Measurements from ENCODE around the gene CCDC190.

DNA sequence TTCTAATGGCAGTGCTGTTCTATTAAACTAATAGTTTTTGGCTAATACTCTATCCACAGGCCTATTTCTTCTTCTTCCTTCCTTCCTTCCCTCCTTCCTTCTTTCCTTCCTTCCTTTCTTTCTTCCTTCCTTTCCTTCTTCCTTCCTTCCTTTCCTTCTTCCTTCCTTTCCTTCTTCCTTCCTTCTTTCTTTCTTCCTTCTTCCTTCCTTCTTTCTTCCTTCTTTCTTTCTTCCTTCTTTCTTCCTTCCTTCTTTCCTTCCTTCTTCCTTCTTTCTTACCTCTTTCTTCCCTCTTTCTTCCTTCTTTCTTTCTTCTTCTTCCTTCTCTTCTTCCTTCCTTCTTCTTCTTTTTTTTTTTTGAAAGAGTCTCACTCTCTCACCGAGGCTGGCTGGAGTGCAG, 31.7 kb downstream of the CCDC190 start:
- TF ChIP-seq, protein P1, sequence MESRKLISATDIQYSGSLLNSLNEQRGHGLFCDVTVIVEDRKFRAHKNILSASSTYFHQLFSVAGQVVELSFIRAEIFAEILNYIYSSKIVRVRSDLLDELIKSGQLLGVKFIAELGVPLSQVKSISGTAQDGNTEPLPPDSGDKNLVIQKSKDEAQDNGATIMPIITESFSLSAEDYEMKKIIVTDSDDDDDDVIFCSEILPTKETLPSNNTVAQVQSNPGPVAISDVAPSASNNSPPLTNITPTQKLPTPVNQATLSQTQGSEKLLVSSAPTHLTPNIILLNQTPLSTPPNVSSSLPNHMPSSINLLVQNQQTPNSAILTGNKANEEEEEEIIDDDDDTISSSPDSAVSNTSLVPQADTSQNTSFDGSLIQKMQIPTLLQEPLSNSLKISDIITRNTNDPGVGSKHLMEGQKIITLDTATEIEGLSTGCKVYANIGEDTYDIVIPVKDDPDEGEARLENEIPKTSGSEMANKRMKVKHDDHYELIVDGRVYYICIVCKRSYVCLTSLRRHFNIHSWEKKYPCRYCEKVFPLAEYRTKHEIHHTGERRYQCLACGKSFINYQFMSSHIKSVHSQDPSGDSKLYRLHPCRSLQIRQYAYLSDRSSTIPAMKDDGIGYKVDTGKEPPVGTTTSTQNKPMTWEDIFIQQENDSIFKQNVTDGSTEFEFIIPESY (IDR thresholded peaks at IDR 0.05; ENCODE audit: extremely low read depth, insufficient replicate concordance, low read length), result no peak
- TF ChIP-seq, protein P2, sequence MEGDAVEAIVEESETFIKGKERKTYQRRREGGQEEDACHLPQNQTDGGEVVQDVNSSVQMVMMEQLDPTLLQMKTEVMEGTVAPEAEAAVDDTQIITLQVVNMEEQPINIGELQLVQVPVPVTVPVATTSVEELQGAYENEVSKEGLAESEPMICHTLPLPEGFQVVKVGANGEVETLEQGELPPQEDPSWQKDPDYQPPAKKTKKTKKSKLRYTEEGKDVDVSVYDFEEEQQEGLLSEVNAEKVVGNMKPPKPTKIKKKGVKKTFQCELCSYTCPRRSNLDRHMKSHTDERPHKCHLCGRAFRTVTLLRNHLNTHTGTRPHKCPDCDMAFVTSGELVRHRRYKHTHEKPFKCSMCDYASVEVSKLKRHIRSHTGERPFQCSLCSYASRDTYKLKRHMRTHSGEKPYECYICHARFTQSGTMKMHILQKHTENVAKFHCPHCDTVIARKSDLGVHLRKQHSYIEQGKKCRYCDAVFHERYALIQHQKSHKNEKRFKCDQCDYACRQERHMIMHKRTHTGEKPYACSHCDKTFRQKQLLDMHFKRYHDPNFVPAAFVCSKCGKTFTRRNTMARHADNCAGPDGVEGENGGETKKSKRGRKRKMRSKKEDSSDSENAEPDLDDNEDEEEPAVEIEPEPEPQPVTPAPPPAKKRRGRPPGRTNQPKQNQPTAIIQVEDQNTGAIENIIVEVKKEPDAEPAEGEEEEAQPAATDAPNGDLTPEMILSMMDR (IDR thresholded peaks at IDR 0.05 in 2 of 3, conservative IDR thresholded peaks at IDR 0.05 in 1 of 3; ENCODE audit: borderline replicate concordance in 1 of 3, insufficient read depth in 1 of 3, low read depth in 2 of 3, low read length in 2 of 3), result no peak
- TF ChIP-seq SP1 (IDR thresholded peaks at IDR 0.05; ENCODE audit: low read depth) (no peak), POLR2A (IDR thresholded peaks at IDR 0.05; ENCODE audit: borderline replicate concordance, extremely low read depth, insufficient read depth, insufficient read length) (no peak), RAD21 (IDR thresholded peaks at IDR 0.05; ENCODE audit: low read depth) (no peak), JUND (IDR thresholded peaks at IDR 0.05) (no peak), EZH2 (IDR thresholded peaks at IDR 0.05) (no peak), CEBPB (IDR thresholded peaks at IDR 0.05; ENCODE audit: low read depth) (no peak)

All from HCT116 (cell line).